HepG2 (cell line): ENCODE results near the gene SMIM38. TPM values are rescaled to one million over a fixed set of nuclear protein-coding genes. Genes with fewer than 3 reads are reported as not detected.

Source experiments
- HCFC1 ChIP-seq: fragments of 150-350 bp; IDR thresholded peaks from 2 replicates; pipeline ENCODE4 v1.6.1; 2014; ENCODE audit warnings: low read depth, low read length
- ZBTB3 ChIP-seq: sonication (generic); formaldehyde crosslinking; IDR thresholded peaks from 2 replicates; pipeline ENCODE4 v1.4.0; 2020; ENCODE audit warnings: low read depth, mild to moderate bottlenecking, moderate library complexity, missing genetic modification reagents, borderline replicate concordance
- ZFAT ChIP-seq: sonication (generic); formaldehyde crosslinking; conservative IDR thresholded peaks from 2 replicates; pipeline ENCODE4 v1.8.1; 2023; ENCODE audit warnings: missing genetic modification reagents, inconsistent platforms
- ZNF468 ChIP-seq: sonication (generic); formaldehyde crosslinking; IDR thresholded peaks from 2 replicates; pipeline ENCODE4 v1.8.0; 2022; ENCODE audit warnings: mild to moderate bottlenecking, moderate library complexity, missing genetic modification reagents
- polyA plus RNA-seq, 8 experiments: library from polyadenylated mRNA; depleted of rRNA in 3 of 8; stranded (reverse) in 7 of 8; unstranded in 1 of 8; fragments of >200 nt; fragmentation: Illumina TruSeq in 4 of 8; extraction: Trizol in 4 of 8; gene quantifications; 2 replicates each; pipeline versions ENCODE4 v1.2.1 to v1.2.3, GENCODE V29; 2011 to 2016; ENCODE audit warnings: low read depth in 4 of 8, missing spikeins in 1 of 8, mixed read lengths in 1 of 8; ENCODE audit not compliant: insufficient read depth in 1 of 8
- total RNA-seq, 5 experiments: library from RNA; depleted of rRNA; stranded (reverse); fragments of >200 nt; fragmentation: Illumina TruSeq; extraction: Trizol; gene quantifications; 2 replicates each; pipeline ENCODE4 v1.2.3, GENCODE V29; 2016; ENCODE audit warnings: low read depth in 1 of 5
- TF ChIP-seq, protein P1 (sequence below): sonication (generic); formaldehyde crosslinking; IDR thresholded peaks from 2 replicates; pipeline ENCODE4 v1.9.0; 2022; ENCODE audit warnings: missing genetic modification reagents, mild to moderate bottlenecking, borderline replicate concordance
- TF ChIP-seq, protein P2 (sequence below): sonication (generic); formaldehyde crosslinking; IDR thresholded peaks from 2 replicates; pipeline ENCODE4 v1.4.0; 2020; ENCODE audit warnings: missing genetic modification reagents
- TF ChIP-seq, protein P3 (sequence below): IDR thresholded peaks from 2 replicates; pipeline ENCODE4 v1.6.1; 2016; ENCODE audit warnings: mild to moderate bottlenecking, missing biosample characterization, missing genetic modification reagents
- TF ChIP-seq, protein P4 (sequence below): sonication (generic); formaldehyde crosslinking; IDR thresholded peaks from 2 replicates; pipeline ENCODE4 v1.5.0; 2020; ENCODE audit warnings: mild to moderate bottlenecking, missing genetic modification reagents, moderate library complexity
- TF ChIP-seq, protein P5 (sequence below): fragments of 450-650 bp; IDR thresholded peaks from 2 replicates; pipeline ENCODE4 v1.6.1; 2017
- TF ChIP-seq, protein P6 (sequence below): sonication (generic); formaldehyde crosslinking; IDR thresholded peaks from 2 replicates; pipeline ENCODE4 v1.4.0; 2020; ENCODE audit warnings: mild to moderate bottlenecking, low read depth, missing genetic modification reagents
- TF ChIP-seq, protein P7 (sequence below): IDR thresholded peaks from 2 replicates; pipeline ENCODE4 v1.6.1; 2012; ENCODE audit warnings: low read depth, low read length, improper control_type of control experiment

Gene SMIM38
- total and polyA plus RNA-seq, 2 of the 13 experiments (the other 11 are each of a cell fraction or from before 2014, with no cell fraction given), result 0.30 to 0.40 TPM

- no peak for TF ChIP-seq ZBTB3
- TF ChIP-seq, protein P1, sequence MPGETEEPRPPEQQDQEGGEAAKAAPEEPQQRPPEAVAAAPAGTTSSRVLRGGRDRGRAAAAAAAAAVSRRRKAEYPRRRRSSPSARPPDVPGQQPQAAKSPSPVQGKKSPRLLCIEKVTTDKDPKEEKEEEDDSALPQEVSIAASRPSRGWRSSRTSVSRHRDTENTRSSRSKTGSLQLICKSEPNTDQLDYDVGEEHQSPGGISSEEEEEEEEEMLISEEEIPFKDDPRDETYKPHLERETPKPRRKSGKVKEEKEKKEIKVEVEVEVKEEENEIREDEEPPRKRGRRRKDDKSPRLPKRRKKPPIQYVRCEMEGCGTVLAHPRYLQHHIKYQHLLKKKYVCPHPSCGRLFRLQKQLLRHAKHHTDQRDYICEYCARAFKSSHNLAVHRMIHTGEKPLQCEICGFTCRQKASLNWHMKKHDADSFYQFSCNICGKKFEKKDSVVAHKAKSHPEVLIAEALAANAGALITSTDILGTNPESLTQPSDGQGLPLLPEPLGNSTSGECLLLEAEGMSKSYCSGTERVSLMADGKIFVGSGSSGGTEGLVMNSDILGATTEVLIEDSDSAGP (CRISPR knock-in tag), result peak; percentile 30; the same call in 1 of the 2 replicates
- TF ChIP-seq HCFC1, result no peak
- no peak for TF ChIP-seq ZFAT
- TF ChIP-seq, protein P2, sequence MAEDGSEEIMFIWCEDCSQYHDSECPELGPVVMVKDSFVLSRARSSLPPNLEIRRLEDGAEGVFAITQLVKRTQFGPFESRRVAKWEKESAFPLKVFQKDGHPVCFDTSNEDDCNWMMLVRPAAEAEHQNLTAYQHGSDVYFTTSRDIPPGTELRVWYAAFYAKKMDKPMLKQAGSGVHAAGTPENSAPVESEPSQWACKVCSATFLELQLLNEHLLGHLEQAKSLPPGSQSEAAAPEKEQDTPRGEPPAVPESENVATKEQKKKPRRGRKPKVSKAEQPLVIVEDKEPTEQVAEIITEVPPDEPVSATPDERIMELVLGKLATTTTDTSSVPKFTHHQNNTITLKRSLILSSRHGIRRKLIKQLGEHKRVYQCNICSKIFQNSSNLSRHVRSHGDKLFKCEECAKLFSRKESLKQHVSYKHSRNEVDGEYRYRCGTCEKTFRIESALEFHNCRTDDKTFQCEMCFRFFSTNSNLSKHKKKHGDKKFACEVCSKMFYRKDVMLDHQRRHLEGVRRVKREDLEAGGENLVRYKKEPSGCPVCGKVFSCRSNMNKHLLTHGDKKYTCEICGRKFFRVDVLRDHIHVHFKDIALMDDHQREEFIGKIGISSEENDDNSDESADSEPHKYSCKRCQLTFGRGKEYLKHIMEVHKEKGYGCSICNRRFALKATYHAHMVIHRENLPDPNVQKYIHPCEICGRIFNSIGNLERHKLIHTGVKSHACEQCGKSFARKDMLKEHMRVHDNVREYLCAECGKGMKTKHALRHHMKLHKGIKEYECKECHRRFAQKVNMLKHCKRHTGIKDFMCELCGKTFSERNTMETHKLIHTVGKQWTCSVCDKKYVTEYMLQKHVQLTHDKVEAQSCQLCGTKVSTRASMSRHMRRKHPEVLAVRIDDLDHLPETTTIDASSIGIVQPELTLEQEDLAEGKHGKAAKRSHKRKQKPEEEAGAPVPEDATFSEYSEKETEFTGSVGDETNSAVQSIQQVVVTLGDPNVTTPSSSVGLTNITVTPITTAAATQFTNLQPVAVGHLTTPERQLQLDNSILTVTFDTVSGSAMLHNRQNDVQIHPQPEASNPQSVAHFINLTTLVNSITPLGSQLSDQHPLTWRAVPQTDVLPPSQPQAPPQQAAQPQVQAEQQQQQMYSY (CRISPR knock-in tag), result no peak
- TF ChIP-seq, protein P3, sequence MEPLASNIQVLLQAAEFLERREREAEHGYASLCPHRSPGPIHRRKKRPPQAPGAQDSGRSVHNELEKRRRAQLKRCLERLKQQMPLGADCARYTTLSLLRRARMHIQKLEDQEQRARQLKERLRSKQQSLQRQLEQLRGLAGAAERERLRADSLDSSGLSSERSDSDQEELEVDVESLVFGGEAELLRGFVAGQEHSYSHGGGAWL (CRISPR knock-in tag), result no peak
- TF ChIP-seq, protein P4, sequence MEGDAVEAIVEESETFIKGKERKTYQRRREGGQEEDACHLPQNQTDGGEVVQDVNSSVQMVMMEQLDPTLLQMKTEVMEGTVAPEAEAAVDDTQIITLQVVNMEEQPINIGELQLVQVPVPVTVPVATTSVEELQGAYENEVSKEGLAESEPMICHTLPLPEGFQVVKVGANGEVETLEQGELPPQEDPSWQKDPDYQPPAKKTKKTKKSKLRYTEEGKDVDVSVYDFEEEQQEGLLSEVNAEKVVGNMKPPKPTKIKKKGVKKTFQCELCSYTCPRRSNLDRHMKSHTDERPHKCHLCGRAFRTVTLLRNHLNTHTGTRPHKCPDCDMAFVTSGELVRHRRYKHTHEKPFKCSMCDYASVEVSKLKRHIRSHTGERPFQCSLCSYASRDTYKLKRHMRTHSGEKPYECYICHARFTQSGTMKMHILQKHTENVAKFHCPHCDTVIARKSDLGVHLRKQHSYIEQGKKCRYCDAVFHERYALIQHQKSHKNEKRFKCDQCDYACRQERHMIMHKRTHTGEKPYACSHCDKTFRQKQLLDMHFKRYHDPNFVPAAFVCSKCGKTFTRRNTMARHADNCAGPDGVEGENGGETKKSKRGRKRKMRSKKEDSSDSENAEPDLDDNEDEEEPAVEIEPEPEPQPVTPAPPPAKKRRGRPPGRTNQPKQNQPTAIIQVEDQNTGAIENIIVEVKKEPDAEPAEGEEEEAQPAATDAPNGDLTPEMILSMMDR (CRISPR knock-in tag), result peak; percentile 97
- TF ChIP-seq, protein P5, sequence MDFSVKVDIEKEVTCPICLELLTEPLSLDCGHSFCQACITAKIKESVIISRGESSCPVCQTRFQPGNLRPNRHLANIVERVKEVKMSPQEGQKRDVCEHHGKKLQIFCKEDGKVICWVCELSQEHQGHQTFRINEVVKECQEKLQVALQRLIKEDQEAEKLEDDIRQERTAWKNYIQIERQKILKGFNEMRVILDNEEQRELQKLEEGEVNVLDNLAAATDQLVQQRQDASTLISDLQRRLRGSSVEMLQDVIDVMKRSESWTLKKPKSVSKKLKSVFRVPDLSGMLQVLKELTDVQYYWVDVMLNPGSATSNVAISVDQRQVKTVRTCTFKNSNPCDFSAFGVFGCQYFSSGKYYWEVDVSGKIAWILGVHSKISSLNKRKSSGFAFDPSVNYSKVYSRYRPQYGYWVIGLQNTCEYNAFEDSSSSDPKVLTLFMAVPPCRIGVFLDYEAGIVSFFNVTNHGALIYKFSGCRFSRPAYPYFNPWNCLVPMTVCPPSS, result no peak
- TF ChIP-seq, protein P6, sequence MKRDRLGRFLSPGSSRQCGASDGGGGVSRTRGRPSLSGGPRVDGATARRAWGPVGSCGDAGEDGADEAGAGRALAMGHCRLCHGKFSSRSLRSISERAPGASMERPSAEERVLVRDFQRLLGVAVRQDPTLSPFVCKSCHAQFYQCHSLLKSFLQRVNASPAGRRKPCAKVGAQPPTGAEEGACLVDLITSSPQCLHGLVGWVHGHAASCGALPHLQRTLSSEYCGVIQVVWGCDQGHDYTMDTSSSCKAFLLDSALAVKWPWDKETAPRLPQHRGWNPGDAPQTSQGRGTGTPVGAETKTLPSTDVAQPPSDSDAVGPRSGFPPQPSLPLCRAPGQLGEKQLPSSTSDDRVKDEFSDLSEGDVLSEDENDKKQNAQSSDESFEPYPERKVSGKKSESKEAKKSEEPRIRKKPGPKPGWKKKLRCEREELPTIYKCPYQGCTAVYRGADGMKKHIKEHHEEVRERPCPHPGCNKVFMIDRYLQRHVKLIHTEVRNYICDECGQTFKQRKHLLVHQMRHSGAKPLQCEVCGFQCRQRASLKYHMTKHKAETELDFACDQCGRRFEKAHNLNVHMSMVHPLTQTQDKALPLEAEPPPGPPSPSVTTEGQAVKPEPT, result 0 out of 2 replicates have a peak, but pooled peaks have one; percentile 59
- no peak for TF ChIP-seq ZNF468 (CRISPR knock-in tag)
- TF ChIP-seq, protein P7, sequence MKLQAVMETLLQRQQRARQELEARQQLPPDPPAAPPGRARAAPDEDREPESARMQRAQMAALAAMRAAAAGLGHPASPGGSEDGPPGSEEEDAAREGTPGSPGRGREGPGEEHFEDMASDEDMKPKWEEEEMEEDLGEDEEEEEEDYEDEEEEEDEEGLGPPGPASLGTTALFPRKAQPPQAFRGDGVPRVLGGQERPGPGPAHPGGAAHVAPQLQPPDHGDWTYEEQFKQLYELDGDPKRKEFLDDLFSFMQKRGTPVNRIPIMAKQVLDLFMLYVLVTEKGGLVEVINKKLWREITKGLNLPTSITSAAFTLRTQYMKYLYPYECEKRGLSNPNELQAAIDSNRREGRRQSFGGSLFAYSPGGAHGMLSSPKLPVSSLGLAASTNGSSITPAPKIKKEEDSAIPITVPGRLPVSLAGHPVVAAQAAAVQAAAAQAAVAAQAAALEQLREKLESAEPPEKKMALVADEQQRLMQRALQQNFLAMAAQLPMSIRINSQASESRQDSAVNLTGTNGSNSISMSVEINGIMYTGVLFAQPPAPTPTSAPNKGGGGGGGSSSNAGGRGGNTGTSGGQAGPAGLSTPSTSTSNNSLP, result no peak
Observed at GRCh38 chr11:69131644-69132300, 24.0 kb upstream of the SMIM38 start (continued).
